GM21529 (cell line): ENCODE results near the gene CPT1A.

Source experiments
- ATAC-seq: cut with Tn5 transposase; IDR thresholded peaks from one replicate; pipeline ENCODE4 v1.9.1; 2021; ENCODE audit not compliant: unreplicated experiment

Gene CPT1A

DNA sequence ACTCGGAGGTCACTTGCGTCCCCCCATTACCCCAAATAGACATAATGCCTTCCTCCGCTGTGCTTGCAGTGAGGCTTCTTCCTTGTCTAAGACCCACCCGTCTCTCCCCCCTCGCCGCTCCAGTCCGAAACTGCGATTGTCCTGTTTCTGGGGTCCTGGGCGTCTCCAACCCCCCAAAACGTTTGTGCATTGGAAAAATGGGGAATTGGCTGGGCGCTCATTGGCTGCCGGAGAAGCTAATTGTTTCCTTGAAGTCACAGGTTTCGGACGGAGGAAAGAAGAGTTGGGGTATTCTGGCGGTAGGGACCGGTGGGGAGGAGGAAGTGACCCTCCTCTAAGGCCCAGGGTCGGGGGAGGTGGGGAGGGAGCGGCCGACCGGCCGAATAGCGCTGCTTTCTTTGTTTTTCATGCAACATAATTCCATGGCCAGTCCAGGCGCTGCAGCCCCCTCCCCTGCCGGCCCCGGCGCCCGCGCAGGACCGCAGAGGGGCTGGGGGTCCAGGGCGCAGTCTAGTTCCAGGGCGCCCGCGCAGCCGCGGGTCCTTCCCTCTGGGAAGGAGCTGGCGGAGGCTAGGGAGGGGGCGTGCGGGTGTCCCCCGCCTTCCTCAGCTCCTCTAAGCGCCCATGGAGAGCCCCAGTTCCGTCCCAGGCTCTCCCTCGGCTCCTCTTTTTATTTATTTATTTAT is 12.7 kb upstream of the CPT1A start:
- ATAC-seq: no peak

DNA sequence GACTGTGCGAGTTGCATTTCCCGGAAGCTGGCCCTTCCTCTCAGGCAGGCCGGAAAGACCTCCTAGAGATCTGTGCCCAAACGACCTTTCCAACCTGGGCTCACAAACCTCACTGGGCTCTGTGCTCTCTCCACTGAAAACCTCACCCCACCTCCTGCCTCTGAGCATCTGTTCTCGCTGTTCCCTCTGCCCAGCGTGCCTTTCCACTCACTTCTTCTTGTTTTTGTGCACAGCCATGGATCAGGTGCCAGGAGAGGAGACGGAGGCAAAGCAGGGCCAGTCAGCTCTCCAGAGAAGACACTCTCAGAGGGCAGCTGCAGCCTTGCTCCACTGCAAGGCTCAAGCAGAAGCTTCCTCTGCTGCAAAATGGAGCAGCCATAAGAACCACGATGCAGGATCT is 10.9 kb upstream of the CPT1A start:
- ATAC-seq: no peak

DNA sequence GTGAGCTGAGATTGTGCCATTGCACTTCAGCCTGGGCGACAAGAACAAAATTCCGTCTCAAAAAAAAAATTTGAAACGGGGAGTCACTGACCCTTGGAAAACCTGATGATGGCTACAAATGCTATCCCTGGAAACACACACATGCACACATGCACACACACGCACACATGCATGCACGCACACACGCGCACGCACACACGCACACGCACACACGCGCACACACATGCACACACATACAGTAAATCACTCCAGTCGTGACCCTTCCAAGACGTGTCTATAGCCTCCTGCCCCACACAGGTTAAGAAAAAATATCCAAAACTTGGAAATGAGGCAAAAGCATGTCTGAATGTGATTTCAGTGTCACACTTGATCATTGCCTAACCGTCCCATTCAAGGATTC is 6.7 kb upstream of the CPT1A start:
- ATAC-seq: no peak

DNA sequence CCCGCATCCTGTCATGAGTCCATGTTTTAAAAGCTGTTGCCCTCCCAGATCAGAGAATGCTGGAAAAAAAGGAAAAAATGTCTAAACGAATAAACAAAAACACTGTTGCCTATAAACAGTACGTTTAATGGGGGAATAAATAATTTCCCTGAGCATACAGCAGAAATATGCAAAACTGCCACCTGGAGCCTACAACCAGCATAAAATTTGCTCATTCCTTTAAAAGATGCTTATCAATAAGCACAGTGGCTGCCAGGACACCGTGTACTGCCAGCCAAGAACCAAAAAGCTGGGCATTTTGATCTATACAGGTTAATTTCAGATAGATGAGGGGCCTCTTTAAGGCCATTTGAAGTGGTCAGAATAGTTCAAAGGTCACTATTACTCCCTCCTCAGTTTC is 5.7 kb upstream of the CPT1A start:
- no peak for ATAC-seq

DNA sequence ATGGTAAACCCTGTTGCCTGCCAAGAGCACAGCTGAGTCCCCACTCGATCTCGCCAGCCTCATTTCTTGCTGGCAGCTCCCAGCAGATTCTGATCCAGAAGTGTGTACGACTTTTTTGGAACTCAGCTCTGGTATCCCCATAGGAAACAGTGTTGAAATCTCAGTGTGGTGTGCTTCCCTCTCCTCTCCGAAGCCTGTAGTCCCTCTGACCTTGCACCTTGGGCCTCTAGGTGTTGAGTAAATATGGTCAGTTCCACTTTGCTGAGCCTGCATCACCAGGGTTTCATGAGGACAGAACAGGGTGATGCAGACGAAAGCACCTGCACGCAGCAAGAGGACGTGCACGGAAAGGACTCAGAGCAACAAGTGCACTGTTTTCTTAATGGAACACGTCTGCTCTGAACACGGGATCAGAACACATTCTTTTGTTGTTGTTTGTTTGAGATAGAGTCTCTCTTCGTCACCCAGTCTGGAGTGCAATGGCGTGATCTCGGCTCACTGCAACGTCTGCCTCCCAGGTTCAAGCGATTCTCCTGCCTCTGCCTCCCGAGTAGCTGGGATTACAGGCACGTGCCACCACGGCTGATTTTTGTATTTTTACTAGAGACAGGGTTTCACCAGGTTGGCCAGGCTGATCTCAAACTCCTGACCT is 3.8 kb upstream of the CPT1A start:
- no peak for ATAC-seq

DNA sequence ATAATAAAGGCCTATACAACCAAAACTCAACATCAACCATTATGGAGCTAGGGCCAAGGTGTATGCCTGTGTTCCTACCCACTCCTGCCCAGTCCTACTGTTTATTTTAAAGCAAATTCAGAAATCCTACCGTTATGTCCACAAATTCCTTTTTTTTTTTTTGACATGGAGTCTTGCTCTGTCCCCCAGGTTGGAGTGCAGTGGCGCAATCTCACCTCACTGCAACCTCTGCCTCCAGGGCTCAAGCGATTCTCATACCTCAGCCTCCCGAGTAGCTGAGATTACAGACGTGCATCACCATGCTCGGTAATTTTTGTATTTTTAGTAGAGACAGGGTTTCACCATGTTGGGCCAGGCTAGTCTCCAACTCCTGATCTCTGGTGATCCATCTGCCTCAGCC is 3.1 kb upstream of the CPT1A start:
- ATAC-seq: no peak

DNA sequence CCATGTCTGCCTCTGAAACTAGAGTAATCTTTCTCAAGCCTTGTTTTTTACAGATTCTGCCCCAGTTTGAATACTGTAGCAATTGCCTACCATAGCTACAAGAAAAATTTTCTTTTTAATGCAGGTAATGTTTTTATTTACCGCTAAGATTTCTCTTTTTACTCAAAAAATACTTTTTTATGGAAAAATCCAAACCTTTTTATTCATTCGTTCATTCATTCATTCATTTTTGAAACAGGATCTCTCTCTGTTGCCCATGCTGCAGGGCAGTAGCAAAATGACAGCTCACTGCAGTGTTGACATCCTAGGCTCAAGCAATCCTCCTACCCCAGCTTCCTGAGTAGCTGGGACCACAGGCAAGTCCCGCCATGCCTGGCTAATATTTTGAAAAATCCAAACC is 2.7 kb upstream of the CPT1A start:
- ATAC-seq: no peak

DNA sequence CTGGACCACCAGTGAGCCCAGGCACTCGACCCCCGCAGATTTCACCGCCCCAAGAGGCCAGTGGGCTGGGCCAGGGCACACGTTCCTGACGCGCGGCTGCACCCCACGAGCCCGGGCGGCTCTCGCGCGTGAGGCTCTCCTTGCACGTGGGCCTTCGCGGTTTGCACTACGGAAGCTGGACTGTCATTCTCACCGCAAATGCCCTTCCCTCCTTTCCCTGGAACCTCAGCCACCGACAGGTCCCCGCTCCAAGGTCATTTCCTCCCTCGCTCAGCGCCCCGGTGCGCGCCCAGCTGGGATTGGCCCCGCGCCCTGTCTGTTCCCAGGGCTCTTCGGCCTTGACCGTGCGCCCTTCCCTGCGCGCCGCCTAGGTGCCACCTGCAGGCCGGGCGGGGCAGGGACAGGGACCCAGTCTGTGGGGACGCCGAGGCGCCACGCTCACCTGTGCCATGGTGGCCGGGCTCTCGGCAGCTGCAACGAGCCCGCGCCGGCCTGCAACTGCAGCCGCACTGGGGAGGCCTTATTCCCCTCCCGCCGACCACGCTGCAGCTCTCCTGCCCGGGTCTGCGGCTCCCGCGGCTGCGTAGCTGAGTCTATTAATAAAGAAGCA is 2.1 kb upstream of the CPT1A start:
- peak; percentile 46 for ATAC-seq

DNA sequence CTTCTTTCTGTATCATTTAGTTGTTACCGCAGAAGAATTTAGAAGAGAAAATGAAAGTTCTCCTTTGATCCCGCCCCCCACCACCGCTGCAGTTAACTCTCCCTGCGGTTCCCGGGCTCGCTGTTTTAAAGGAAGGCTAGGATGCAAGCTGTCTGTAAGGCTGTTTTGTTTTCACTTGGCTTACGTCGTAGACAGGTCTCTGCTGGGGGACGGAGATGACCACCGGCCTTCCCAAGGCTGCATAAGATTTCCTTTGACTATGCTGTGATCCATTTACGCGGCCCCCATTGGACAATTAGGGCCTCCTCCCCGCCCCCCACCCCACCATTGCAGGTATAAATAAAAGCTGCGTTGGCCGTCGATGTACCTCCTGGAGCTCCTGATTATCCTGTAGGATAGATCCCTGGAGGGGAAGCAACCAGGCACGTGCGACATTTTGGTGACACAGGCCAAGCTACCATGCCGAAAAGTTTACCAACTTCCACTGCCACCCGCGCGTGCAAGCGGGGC is 1.4 kb upstream of the CPT1A start:
- no peak for ATAC-seq

DNA sequence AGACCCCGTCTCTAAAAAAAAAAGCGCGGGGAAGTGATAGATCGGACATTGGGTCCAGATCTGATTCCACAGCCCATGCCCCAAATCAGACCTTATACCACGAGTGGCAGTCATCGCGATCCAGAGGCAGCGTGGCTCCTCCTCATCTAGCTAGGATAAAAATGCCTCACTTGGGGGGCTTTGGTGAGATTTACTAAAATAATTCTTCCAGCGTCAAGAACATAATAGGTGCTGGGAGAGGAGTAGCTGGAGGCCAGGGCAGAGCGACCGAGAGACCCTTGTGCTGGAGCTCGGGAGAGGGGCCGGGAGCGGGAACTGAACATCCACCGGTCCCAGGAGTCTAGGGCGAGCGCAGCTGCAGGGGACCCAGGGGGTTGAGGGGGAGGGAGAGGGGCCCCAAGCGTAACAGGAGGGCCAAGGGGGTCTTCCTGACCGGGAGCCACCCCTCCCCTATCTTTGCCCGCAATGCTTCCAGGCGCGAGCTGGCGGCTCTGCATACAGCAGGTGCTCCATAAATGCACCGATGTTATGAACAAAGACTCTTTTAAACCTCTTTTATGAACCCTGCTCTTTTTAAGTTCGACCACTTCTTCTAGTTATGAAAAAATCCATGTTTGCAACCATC is 823 bp upstream of the CPT1A start:
- ATAC-seq: no peak

DNA sequence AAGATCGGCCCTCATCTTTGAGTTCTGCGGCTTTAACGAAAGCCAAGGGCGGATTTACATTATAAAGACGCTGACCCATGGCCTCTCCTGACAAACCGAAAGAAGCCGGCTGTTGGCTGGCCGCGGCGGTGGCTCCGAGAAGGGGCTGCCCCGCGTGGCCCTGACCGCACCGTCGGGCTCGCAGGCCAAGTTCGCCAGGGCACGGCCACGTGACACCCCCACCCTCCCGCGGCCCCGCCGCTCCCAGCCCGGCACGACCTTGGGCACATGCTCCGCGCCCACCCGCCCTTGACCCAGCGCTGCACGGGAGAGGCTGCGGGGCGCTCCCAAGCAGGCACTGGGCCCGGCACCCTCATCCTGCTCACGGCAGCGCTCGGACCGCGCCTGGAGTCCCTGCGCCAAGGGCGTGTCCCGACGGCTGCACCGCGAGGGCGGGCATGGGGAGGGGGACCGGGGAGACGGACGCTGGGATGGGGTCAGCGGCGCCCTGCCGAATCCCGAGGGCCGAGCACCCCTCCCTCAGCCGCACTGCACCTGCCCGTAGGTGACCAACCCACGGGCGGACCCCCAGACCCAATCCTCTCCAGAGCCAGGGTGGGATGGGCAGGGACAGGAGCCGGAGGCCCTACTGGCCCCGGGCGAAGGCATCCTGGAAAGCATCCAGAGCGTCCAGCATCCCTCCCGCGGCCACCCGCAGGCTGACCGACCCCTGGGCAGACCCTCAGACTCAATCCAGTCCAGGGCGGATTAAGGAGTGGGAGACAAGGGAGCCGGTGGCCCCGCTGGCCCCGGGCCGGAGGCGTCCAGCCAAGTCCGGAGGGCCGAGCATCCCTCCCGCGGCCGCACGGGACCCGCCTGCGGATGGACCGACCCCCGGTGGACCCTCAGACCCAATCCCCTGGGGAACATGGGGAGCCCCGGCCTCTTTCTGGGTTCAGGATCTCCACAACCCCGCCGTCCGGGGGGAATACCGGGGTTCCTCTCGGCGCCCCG is 759 bp downstream of the CPT1A start:
- no peak for ATAC-seq

DNA sequence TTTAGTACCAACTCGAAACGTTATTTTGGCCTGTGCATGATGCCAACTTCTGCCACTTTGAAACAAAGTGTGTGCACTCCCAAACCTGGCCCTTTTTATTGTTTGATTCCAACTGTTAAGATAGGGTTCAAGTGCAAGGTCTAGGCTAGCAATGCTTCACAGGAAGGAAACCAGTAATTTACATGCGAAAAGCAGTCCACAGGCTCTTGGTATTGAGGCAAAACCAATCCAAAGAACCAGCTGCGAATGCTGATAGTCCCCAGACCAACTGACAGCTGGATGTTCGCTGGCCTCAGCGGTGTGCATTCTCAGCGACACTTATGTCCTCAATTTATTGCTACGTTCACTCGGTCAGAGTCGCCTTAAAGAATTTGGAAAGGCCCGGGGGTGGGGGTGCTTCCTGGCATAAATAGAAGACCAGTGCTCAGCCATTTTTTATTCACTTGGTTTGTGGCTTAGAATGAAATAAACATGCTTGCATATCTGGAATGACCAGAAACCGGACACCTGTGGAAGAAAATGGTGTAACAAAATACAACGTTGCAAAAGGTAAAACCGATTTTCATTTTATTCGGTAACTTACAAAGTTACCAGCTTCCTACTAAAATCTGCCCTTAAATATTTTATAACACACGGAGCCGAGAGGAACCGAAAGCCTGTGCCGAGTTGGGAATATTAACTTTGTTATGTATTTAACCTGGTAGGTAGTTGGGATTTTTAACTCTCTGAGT is 1.6 kb downstream of the CPT1A start:
- ATAC-seq: peak; percentile 5

DNA sequence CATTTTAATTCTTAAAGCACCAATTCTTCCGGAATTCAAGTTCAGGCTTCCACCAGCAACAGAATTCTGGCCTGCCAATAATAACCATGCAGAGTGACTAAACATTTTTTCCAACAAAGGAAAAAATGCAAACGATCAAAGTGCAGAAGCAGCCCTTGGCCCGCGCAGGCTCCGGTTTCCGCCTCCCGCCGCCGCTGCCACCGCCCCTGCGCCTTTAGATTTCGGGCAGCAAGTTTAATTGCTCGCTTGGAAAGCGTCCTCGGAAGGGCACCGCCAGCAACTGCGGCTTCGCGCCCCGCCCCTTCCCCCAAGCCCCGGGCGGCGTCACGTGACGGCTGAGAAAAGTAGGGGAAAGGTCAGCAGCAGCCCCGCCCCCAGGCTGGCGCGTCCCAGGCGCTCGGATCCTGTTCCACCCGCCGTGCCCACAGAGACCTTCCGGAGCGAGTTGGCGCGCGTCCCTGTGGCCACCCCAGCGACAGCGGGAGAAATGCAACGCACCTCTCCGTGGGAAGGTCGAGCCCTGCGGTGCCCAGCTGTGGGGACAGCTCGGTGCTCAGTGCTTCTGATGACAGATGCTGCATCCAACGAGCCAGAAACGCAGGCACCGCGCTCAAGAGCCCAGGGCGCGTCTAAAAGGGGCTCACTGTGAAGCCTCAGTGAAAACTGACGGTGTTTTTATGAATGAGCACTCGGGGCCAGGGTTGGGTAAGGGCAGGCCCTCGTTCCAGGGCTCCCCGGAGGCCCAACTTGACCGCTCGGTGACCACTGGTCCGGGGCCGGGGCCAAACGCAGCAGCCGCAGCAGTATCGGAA is 2.5 kb downstream of the CPT1A start:
- ATAC-seq: peak; percentile 39

DNA sequence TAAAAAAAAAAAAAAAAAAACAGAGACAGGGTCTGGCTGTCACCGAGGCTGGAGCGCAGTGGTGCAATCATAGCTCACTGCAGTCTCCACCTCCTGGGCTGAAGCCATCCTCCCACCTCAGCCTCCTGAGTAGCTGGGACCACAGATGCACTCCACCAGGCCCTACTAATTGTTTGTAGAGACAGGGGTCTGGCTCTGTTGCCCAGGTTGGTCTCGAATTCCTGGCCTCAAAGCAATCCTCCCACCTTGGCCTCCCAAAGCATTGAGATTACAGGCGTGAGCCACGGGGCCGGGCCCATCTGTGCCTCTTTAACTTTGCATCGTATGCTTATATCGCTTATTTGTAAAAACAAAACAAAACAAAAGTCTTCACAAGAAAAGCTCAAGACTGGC is 3.1 kb downstream of the CPT1A start:
- ATAC-seq: no peak

DNA sequence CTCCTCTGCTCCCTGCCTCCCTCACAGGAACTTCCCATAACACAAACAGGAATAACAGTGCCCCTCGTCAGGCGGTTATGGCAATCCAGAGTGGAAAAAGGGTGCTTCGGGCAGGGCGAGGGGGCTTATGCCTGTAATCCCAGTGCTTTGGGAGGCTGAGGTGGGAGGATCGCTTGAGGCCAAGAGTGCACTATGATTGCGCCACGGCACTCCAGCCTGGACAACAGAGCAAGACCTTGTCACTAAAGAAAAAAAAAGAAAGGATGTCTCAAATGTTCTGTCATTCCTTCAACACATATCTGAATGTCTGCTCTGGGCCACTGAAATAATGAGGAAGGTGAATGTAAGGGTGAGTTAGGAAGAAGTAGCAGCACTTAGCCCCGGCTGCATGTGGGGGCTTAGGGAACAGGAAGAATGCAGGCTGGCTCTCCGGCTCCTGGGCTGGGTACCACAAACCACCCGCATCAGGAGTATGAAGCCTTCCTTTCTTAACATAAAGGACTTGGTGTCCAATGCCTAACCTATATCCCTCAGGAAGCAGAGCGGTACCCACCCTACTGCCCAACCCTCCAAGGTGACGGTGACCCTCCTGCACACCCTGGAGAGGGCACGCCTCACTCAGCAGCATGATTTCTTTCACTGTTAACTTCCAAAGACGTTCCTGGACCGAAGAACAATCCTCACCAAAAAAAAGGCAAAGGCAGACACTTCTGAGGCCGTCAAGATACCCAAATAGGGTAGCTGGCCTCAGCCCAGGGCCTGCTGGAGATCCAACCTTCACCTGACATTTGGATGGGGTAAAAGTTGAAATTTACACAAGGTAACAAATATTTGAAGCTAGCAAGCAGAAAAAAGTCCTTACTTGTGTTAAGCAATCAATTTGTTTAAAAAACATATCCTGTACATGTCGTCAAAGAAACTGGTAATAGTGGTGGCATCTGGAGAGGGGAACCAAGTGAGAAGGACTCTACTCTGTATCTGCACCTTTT is 3.8 kb downstream of the CPT1A start:
- ATAC-seq: no peak

DNA sequence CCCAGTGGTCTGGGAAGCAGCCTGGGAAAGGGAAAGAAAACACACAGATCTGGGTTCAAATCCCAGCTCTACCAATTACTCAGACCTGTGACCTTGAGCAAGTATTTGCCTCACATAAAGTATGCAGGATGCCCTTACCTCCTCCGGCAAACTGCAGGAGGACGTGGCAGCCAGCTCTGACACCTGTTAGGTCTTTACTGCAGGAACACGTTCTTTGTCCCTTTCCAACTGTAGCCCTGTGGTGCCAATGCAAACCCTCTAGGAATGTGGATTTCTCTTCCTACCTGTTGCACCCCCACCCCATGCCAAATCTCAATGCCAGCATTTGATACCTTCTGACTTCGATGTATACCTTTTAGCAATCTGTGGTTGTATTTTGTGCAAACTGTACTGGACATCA is 6.0 kb downstream of the CPT1A start:
- no peak for ATAC-seq

DNA sequence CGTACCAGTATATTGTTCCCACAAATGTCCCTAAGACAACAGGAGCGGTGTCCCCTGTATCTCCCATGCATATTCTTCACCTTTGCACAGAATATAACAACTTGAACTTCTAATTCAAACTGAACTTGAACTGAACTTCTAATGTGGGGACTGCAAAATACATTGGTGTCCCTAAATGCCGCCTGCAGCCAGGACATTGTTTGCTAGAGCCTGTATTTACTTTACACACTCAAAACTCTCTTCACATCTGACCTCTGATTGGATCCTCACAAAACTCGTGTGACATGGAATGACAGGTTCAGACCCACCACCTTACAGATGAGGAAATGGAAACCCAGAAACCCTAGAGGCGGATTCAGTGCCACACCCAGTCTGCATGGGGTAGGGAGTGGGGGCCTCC is 6.4 kb downstream of the CPT1A start:
- ATAC-seq: no peak
